GM18873 (cell line): ENCODE measurements around the gene ZNF536.

ENCODE experiments used
- ATAC-seq: cut with Tn5 transposase; IDR thresholded peaks from one replicate; pipeline ENCODE4 v1.9.1; 2021; ENCODE audit warnings: mild to moderate bottlenecking, moderate library complexity, moderate number of reproducible peaks; ENCODE audit not compliant: unreplicated experiment, low FRiP score

ZNF536 gene

DNA sequence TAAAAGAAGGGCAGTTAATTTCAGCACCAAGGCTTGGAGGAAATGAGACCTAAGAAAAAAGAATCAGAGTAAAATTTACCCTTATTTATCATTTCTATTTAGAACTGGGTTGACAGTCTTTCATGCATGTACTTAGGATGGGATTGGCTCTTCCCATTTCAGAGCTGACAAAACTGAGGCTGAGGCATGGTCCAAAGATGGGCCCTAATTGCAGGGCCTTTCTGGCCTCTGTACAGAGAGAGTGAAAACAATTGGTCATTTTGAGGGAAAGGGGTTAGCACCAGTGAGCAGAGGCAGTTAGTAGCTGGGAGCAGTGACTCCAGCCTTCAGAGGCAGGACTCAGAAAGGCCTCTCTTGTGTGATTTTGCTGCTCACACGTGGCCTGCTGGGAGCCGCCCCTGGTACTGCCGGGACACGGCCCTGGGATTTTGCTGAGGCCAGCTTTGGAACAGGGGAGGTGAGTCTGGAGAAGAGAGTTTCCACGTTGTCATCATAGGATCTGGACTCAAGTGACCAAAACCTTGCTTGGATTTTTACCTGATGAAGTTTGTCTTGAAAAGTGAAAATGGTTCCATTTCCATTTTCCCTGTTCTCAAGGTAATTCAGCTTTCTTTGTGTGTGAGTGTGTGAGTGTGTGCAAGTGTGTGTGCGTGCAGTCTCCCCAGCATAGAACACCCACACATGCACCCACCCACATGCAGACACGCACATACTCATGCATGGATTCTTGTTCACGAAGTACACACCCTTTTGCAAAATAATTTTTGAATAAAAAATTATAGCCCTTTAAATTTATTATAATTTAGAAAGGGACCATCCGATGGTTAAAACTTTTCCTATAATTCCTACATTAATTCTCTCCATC lies at the start of gene ZNF536:
ZNF536 (plus strand) TSS at position 425 of the 865 bp plus-strand sequence. CDS start 71,179 bp downstream, outside the sequence.
- no peak for ATAC-seq

DNA sequence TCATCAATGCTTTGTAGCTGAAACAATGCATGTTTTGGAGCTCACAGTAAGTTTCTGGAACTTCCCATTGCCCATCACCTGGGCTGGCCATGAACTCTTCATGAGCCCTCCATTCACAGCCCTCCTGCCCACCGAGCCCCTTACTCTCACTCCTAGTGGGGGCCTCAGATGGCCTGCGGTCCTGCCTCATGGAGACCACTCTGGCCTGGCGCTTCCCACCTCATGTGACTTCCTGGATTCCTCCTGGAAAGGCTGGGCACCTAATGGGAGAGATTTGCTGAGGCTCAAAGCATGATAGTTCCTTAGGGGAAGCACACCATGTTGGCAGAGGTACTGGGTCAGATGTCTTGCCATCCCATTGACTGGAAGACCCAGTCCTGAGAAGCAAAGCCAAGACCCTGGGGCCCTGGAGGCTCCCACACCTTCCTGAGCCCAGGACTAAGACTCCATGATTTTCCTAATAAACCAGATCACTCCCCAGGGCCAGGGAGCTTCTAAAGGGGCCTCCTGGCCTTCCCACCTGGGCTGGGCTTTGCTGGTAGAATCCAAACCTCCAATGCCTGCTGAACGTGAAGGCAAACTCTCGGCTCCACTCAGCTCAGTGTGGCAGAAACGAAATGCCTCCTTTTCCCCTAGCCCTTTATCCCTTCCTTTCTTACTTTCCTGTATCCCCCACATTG lies 49.4 kb upstream of the ZNF536 start:
- ATAC-seq = no peak

DNA sequence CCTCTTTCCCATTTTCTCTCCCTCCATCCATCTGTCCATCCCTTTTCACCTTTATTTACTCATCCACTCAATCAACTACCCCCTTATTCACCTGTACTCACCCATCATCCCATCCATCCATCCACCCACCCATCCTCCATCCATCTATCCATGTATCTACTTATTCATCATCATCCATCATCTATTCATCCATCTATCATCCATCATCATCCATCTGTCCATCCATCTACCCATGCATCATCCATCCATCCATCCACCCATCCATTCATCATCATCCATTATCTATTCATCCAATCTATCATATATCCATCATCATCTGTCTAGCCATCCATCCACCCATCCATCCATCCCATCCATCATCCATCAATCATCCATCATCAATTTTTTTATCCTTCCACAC lies 48.3 kb upstream of the ZNF536 start:
- ATAC-seq = no peak

DNA sequence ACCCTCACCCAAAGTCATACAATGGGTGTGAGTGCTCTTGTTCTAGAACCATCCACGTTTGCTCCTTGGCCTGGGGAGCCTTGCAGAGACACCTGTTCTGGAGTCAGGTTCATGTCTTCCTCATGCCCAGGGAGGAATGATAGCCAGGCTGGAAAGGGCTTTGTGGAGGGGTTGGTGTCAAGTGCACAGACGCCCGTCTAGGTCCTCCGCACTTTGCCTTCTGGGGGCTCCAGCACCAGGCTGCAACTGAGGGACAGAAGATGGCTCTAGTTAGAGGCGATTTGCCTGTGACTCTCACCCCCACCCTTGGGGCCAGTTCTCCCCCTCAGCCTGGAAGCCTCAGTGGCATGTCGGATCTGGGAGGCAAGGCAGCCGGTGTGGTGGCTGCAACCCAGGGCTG lies 47.2 kb upstream of the ZNF536 start:
- ATAC-seq = no peak

DNA sequence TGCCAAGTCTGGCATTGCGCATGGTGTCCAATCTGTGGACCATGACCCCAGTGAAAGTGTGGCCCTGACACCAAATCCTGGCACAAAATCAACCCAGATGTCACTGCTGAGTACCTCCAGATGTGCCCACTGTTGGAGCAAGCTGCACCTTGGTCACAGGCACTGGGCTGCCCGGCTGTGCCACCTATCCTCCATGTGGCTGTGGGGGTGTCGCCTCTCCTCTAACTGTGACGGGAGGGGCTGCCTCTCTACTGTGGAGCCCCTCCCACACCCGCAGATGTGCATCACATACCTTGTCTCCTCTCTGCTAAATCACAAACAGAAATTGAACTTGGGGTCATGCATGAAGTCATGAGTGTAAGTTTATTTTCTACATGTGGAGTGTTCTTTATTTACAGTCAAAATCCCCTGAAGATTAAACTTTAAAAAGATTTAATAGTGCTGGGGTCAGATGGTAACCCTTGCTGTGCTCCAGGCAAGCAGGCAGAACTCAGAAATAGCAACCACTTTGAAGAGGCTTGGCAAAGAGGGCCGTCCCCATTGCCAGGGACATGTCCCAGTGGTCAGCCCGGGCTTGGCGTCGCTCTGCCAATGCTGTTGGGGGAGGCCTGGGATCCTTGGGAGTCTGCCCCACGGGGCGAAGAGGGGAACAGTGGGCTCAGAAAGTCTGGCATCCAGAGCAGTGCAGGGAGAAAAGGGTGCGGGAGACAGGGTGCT lies 46.4 kb upstream of the ZNF536 start:
- no peak for ATAC-seq

DNA sequence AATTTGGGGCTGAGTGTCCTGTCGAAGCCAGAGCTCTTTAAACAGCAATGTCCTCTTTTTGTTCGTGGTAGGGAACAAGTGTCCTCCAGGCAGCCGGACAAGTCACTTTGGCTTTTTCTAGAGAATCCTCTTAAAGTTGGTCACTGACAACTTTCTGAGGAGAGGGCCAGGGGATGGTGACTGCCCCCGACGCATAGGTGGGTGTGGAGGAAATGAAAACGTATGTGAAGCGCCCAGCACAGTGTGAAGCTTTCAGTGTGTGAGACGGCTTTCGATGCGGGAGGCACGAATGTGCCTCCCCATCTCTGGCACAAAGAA lies 45.8 kb upstream of the ZNF536 start:
- no peak for ATAC-seq

DNA sequence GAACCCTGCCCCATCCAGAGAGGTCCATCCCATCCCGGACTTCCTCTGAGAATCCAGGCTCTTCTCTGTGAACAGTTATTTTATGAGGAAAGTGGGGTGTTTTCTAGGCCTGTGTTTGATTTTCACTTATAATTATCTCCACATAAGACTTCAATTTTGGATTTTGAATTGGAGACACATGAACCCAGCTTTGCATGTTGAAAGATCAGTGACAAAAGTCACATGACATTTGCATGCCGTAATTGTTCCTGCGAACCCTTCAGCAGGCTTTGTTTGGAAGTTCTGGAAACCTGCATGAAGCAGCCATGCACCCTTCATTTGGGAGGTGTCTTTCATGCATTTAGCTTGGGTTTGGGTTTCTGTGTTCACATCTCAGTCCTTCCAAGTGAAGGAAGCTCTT lies 44.9 kb upstream of the ZNF536 start:
- ATAC-seq = no peak

DNA sequence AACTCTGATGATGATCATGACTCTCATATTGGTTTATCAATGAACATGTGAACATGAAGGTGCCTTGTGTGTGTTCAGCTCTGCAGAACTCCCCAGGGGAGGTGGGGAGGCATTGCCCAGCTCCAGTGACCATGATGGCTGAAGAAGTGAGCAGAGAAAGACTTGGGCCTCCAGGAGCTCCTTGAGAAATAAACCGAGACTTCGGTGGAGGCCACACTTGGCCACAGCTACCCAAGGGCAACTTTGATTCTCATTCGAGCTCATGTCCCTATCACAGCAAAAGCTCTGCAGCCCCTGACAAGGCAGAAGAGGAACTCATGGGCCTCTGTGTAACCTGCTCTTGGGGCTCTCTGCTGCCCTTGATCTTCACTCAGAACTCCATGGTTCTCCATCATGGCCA lies 44.1 kb upstream of the ZNF536 start:
- no peak for ATAC-seq

DNA sequence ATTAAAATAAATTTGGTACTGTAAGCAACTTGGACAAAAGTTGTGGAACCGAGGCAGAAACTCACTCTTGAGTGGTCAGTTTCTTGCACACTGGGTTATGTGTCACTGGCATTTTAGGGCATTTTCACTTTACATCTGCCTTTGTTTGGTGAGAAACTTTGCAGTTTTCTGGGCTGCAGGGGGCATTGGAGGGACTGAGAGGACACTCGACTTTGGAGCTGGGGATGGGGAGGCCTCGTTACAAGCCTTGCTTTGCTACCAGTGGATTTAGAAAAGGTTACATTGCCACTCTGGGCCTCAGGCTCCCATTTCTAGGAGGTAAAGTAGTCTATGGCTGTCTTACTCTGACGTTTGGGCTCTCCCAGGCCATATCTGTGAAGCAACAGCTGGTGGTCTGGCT lies 41.9 kb upstream of the ZNF536 start:
- no peak for ATAC-seq

DNA sequence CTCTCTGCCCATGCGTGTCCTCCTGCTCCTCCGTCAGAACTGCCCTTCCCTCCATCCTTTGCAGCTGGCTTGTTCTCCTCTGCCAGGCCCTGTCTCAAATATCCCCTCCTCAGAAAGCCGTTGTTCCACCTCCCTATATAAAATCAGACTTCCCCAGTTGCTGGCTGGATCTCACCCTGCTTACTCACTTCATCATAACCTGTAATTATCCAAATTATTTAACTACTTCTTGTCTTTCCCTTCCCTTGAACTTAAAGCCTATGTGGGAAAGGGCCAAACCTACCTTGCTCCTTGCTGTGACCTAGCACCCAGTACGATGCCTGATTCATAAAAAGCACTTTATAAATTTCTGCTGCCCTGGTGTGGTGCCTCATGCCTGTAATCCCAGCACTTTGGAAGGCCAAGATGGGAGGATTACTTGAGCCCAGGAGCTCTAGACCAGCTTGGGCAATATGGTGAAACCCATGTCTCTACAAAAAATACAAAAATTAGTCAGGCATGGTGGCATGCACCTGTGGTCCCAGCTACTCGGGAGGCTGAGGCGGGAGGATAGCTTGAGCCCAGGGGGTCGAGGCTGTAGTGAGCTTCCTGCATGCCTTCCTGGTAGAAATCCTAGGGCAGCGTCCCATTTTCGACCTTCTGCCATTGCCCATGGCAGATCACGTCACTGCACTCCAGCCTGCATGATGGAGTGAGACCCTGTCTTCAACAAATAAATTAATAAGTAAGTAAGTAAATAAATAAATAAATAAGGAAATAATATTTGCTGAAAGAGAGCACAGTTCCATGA lies 39.5 kb upstream of the ZNF536 start:
- no peak for ATAC-seq

DNA sequence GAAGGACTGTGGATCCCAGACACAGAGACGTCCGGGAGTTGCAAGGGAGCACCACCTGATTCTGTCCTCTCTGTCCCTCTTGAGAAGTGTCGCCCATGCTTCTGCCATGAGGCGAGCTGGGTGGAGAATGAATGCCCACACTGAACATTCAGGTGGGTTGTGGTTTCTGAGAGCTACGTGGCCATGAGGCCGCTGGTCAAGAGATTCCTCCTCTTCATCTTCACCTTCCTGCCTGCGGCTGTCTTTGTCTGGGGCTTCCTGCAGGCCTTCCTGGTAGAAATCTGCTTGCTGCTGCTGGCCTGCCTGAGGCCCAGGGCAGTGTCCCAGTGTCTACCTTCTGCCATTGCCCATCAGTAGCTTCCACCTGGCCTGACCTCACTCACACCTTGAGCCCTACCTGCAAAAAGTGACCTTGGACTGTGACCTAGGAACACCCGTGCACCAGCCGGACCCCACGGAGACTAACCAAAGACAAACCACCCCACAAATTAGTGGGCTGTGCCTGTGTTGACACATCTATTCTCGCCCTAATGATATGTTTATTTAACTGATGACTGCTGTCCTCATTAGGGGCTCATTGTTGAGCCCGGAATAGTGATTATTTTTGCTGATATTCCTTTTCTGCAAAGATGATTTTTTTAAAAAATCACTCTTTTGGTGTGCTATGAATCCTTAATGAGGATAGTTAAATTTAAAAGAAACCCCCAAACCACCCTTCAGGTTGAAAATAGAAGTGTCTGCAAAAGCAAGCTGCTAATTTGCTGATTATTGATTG lies 38.7 kb upstream of the ZNF536 start:
- no peak for ATAC-seq

DNA sequence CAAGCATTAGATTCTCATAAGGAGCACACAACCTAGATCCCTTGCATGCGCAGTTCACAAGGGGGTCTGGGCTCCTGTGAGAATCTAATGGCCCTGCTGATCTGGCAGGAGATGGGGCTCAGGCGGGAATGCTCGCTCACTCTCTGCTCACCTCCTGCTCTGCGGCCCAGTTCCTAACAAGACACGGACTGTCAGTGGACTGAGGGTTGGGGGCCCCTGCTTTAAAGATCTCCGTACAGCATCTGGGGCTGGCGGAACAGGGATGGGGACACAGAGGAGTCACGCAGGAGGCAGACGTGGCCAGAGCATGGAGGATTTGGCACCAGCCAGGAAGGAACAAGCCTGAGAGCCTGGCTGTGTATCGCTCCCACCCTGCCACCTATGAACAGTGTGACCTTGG lies 37.3 kb upstream of the ZNF536 start:
- ATAC-seq = no peak

DNA sequence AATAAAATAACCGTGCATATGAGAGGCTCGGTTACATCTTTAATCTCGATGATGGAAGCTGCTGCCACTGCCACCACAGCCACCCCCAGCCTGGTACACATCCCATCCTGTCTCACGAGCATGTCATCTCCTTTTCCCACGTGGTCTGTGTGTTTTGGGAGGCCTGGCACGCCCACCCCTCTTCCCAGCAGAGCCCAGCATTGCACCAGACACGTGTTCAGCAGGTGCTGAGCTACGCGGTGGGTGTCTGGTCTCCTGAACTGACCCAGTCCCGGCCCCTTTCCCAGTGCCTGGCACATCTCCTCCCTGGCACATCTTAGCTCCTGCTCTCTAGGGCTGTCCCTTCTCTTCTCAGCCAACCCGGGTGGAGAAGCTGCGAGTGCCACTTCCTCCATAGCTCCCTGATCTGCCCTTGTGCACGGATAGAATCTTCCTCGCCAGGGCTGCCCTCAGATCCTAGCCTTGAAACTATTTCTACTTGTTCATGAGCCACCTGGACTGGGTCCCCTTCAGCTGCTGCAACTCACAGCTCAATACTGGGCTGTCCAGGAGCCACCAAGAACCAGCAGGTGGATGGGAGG lies 36.8 kb upstream of the ZNF536 start:
- no peak for ATAC-seq

DNA sequence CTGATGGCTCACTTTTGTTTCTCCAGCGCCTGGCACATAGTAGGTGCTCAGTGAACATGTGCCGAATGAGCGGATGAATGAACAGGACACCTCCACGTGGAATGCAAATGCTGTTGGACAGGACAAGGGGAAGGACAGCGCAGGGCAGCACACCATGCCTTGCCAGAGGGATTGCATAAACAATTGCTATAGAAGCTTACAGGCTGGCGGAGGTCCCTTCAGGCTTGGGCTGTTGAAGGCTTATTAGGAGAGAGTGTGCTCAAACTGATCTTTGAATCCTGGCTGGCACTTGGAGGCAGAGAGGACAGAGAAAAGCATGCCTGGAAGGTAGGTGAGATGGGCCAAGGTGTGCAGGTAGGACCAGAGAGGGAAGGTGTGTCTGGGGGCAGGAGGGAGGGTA lies 35.9 kb upstream of the ZNF536 start:
- ATAC-seq = no peak

DNA sequence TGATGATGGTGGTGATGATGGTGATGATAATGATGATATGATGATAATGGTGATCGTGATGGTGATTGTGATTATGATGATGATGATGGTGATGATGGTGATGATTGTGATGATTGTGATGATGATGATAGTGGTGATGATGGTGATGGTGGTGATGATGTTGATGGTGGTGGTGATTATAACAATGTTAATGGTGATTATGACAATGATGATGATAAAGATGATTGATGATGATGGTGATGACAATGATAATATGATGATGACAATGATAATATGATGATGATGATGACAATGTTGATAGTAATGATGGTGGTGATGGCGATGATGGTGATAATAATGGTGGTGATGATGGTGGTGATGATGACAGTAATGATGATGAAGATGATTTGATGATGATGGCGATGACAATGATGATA lies 34.1 kb upstream of the ZNF536 start:
- no peak for ATAC-seq

DNA sequence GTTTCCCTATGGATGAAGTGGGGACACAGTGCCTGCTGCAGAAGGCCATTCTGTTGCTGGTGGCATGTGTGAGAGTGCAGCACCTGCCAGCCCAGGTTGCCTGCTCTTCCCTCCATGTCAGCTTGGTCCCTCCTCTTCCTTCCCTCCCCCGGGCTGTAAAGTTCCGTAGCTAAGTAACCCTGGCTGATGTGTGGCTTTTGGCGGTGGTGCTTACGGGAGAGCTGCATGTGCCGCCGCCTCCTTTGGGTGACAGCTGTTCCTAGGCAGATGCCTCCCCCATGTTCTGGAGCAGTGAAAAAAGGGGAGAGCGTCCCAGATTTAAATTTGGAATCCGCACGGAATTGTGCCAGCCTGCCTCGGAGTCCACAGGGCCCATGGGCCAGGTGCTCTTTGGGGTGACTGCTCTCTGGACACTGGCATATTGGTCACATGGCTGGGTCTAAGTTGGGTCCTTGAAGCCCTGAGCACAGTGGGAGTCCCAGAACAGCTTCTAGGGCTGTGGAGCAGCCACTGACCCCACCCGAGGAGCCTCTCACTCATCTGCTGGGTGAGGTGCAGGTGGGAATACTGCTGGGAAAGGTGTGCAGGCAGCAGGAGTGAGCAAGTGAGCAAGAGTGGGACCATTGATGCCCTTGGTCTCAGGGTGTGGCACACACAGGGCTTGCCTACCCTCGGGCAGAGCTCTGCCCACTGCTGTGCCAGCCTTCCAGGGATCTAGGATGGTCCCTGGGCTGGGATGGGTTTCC lies 33.1 kb upstream of the ZNF536 start:
- ATAC-seq = no peak

DNA sequence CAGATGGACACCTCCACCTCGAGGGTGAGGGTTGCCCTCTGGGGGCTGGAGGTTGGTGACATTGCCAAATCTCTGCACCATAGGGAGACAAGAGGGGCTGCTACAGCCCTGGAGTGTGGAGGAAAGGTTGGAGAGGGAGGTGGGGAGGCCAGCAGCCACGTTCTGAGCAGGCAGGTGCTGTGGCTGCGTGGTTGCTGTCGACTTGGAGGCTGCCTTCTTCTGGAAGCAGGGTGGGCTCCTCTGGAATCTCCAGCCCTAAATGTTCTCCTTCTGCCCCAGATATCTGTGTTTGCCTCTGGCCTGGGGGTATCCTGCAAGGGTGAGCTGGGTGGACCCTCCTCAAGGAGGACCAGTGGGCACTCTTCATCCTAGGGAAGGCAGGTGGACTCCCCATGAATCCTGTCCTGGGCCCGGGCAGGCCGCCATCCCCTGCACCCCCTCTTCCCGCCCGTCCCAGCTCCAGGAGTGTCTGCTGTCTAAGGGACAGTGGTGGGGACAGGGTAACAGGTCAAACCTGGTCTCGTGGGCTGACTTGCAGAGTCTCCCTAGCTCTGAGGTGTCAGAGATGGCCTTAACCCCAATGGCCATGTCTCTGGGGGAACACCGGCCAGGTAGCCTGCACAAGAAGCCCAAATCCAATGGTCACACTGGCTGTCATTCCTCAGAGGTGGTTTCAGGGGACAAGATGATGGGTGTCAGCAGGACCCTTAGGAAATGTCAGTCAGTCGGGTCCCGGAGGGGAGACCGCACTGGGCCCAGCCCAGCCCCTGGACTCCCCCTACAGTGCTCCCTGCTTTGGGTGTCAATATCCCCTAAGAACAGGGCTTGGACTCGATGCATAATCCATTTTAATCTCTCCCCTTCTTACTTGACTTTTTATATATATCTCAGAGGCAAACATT lies 32.3 kb upstream of the ZNF536 start:
- no peak for ATAC-seq
